HG03025 (cell line): ENCODE measurements around the gene MAP2K4.
"Not testable (repeated sequence)": the region's sequence is repeated elsewhere in the genome, so short reads cannot be mapped to it uniquely, and the experiment has no call there.

Experiments used
- ATAC-seq: cut with Tn5 transposase; IDR thresholded peaks from one replicate; pipeline ENCODE4 v1.9.1; 2021; ENCODE audit warnings: mild to moderate bottlenecking, moderate library complexity; ENCODE audit not compliant: unreplicated experiment, low FRiP score

MAP2K4 gene

DNA sequence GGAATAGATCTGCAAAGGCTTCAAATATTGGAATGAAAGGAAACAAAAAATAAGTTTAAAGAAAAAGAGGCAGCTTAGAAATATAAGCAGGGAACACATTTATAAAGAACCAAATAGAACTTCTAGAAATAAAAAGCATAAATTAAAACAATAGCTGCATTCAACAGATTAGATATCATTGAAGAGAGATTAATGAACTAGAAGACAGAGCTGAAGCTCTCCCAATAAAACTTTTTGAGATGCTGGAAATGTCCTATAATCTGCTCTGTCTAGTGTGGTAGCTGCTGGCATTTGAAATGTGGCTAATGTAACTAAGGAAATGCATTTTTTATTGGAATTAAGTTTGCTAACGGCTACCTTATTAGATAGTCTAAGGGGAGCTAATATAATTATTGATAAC lies 115.6 kb downstream of the MAP2K4 start:
- no peak for ATAC-seq

DNA sequence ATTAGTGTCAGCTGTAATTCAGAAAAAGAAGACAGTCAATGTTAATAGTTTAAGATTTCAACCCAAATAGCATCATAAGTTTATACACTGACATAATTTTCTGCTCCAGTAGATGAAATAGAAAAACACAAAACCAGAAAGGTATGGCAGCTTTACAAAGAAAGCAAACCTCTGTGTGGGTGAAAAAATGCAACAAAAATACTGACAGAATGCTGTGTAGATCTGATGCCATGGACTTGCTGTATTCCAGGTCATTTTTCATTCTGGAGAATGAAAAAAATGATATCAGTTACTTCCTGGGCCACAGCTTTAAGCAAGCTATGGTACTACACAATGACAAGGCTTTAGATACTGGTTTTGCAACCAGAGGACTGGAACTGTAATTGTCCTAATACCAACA lies 116.0 kb downstream of the MAP2K4 start:
- ATAC-seq = no peak

DNA sequence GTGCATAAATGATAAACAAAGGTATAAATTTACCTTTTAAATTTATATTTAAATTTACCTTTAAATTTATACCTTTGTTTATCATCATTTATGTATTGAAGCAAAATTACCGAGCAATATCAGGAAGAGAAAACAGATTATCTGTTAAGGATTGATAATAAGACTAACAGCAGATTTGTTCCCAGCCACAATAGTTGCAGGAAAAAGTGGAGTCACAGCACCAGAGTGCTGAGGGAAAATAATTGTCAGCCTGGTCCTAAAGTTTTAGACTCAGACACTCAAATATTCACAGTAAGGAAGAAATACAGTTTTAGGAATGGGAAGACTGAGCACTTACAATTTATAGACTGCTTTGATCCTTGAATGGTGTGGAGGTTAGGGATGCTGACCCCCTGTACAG lies 117.2 kb downstream of the MAP2K4 start:
- ATAC-seq = no peak

DNA sequence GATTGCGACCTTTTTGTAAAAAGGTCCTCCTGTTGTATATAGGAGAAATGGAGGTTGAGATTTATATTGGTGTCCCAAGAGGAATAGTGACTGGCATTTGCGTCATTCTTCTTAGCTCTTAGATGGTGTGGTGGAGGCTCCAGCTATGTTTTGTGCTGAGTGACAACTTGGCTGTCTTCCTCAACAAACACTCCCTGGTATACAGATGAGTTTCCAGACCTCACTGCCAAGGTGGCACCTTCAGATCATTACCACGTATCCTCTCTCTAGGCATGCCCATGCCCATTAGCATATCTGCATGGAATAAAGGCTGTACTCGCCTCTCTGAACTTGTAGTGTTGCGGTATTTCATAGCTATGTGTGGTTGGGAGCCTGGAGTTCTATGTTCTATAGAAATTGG lies 120.0 kb downstream of the MAP2K4 start:
- ATAC-seq = no peak

GRCh38 chr17:12162187-12162586 lies 141.5 kb downstream of the MAP2K4 start:
- not testable (repeated sequence) for ATAC-seq

DNA sequence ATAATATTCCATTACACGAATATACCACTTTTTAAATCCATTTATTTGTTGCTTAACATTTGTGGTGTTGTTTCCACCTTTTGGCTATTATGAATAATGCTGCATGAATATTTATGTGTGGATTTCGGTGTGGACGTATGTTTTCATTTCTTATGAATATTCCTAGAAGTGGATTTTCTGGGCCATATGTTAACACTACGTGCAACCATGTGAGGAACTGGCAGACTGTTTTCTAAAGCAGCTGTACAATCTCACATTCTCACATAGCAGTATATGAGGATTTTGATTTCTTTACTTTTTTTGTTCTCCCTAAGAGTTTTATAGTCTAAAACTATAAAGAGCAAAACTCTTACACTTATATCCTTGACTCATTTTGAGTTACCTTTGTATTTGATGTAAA lies 143.4 kb downstream of the MAP2K4 start:
- no peak for ATAC-seq

GRCh38 chr17:12178644-12179330 lies 158.1 kb downstream of the MAP2K4 start:
- no peak for ATAC-seq

DNA sequence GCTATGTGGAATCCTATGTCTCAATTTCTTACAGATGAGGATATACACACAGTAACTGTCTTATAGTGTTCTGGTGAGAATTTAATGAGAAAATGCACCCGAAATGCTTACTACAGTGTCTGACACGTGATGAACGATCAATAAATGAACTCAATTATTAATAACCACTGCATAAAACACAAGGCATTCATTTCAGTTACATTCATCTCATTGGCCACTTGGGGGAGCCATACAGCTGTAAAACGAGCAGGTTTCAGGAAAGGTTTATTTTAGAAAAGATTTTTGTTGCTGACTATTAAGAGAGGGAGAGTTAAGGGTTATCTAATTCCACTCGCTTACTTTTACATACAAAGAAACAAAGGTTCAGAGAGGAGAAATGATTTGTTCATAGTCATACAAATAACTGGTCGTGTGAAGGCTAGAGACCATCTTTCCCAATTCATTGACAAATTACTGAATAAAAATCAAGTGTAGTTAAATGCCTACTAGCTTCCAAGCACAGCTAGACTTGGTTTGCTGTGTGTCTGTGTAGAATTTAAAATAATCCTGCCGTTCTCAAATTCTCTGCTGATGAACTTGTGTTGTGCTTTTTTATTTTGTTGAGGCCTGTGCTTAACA lies 160.1 kb downstream of the MAP2K4 start:
- no peak for ATAC-seq

GRCh38 chr17:12187658-12188057 lies 167.0 kb downstream of the MAP2K4 start:
- ATAC-seq = no peak

GRCh38 chr17:12193144-12193735 lies 172.6 kb downstream of the MAP2K4 start:
- ATAC-seq = no peak
